HCT116 (cell line): ENCODE measurements around the gene RTL1.

Experiments used
- CEBPB ChIP-seq: IDR thresholded peaks from 2 replicates; pipeline ENCODE4 v1.6.1; 2012; ENCODE audit warnings: low read depth
- CTCF ChIP-seq, 3 experiments: fragments of 200-600 bp in 1 of 3; sonication (generic) in 1 of 3; IDR thresholded peaks in 2 of 3; conservative IDR thresholded peaks in 1 of 3; 2 replicates each; pipeline ENCODE4 v1.5.1; 2012 to 2017; ENCODE audit warnings: low read depth in 2 of 3, low read length in 2 of 3, antibody characterized with exemption in 1 of 3, borderline replicate concordance in 1 of 3, control low read depth in 1 of 3, mild to moderate bottlenecking in 1 of 3, mixed read lengths in 1 of 3, mixed run types in 1 of 3, moderate library complexity in 1 of 3; ENCODE audit not compliant: insufficient read depth in 1 of 3
- ELF1 ChIP-seq: IDR thresholded peaks from 2 replicates; pipeline ENCODE4 v1.6.1; 2012; ENCODE audit warnings: low read depth, borderline replicate concordance
- EZH2 ChIP-seq: fragments of 200-600 bp; sonication (generic); IDR thresholded peaks from 2 replicates; pipeline ENCODE4 v1.6.1; 2017; ENCODE audit warnings: antibody characterized with exemption, mixed run types
- POLR2A ChIP-seq: IDR thresholded peaks from 2 replicates; pipeline ENCODE4 v1.7.0; 2011; ENCODE audit warnings: borderline replicate concordance; ENCODE audit not compliant: insufficient read depth, insufficient read length; ENCODE audit errors: extremely low read depth
- POLR2AphosphoS5 ChIP-seq: IDR thresholded peaks from 2 replicates; pipeline ENCODE4 v1.6.1; 2011; ENCODE audit warnings: mild to moderate bottlenecking, low read depth, low read length, moderate library complexity
- RAD21 ChIP-seq: IDR thresholded peaks from 2 replicates; pipeline ENCODE4 v1.6.1; 2012; ENCODE audit warnings: low read depth, mild to moderate bottlenecking
- SP1 ChIP-seq: IDR thresholded peaks from 2 replicates; pipeline ENCODE4 v1.6.1; 2012; ENCODE audit warnings: low read depth
- YY1 ChIP-seq: IDR thresholded peaks from 2 replicates; pipeline ENCODE4 v1.6.1; 2011; ENCODE audit warnings: low read length, low read depth, moderate library complexity, mild to moderate bottlenecking; ENCODE audit not compliant: insufficient replicate concordance; ENCODE audit errors: extremely low read depth
- ZBTB33 ChIP-seq: IDR thresholded peaks from 2 replicates; pipeline ENCODE4 v1.6.1; 2011; ENCODE audit warnings: mild to moderate bottlenecking, low read length, moderate library complexity; ENCODE audit not compliant: insufficient replicate concordance; ENCODE audit errors: extremely low read depth

- TF ChIP-seq CTCF (IDR thresholded peaks at IDR 0.05 in 2 of 3, conservative IDR thresholded peaks at IDR 0.05 in 1 of 3; ENCODE audit: borderline replicate concordance in 1 of 3, insufficient read depth in 1 of 3, low read depth in 2 of 3, low read length in 2 of 3) (no peak), ELF1 (no peak), POLR2A (no peak), EZH2 (no peak), POLR2AphosphoS5 (no peak), CEBPB (no peak), ZBTB33 (no peak), SP1 (no peak), RAD21 (no peak), YY1 (no peak)
These were observed 64.8 kb downstream of the RTL1 start for GRCh38 chr14:100838493-100839314.
